ENCODE data around the gene FTH1.

The FTH1 gene

GRCh38 chr11:61947486-61948210, 19.8 kb downstream of the FTH1 start:
- peak; percentile 82 for DNase-seq

GRCh38 chr11:61946894-61947293, 20.5 kb downstream of the FTH1 start:
- DNase-seq = no peak

- no peak for DNase-seq
Measured at GRCh38 chr11:61945191-61945590, 22.2 kb downstream of the FTH1 start.

- DNase-seq = no peak
Measured at GRCh38 chr11:61940466-61940865, 27.0 kb downstream of the FTH1 start.

GRCh38 chr11:61935861-61936260, 31.6 kb downstream of the FTH1 start:
- DNase-seq = no peak

GRCh38 chr11:61930933-61931332, 36.5 kb downstream of the FTH1 start:
- DNase-seq = no peak

- no peak for DNase-seq
Measured at GRCh38 chr11:61928606-61929005, 38.8 kb downstream of the FTH1 start.

GRCh38 chr11:61927501-61927900, 39.9 kb downstream of the FTH1 start:
- DNase-seq = no peak

GRCh38 chr11:61926235-61926634, 41.2 kb downstream of the FTH1 start:
- no peak for DNase-seq

- DNase-seq = no peak
Measured at GRCh38 chr11:61925736-61926135, 41.7 kb downstream of the FTH1 start.

- no peak for DNase-seq
Measured at GRCh38 chr11:61924064-61924455, 43.4 kb downstream of the FTH1 start.

- DNase-seq = no peak
Measured at GRCh38 chr11:61923166-61924063, 44.0 kb downstream of the FTH1 start.

- no peak for DNase-seq
Measured at GRCh38 chr11:61922539-61922938, 44.9 kb downstream of the FTH1 start.

GRCh38 chr11:61921446-61921845, 46.0 kb downstream of the FTH1 start:
- DNase-seq = peak; percentile 17

GRCh38 chr11:61919705-61920631, 47.5 kb downstream of the FTH1 start:
- DNase-seq = peak; percentile 17

GRCh38 chr11:61918938-61919704, 48.3 kb downstream of the FTH1 start:
- peak; percentile 16 for DNase-seq

- DNase-seq = peak; percentile 18
Measured at GRCh38 chr11:61918251-61918937, 49.0 kb downstream of the FTH1 start.

GRCh38 chr11:61917334-61918109, 49.9 kb downstream of the FTH1 start, which contains the start of gene RAB3IL1:
TSS of gene RAB3IL1 (minus strand) at chr11:61917566. CDS start at chr11:61917367, 199 bp downstream.
- DNase-seq = peak; percentile 28

GRCh38 chr11:61916737-61917333, 50.6 kb downstream of the FTH1 start:
- peak; percentile 27 for DNase-seq
